HepG2 (cell line): ENCODE measurements around the gene PRR23B. TPM values are rescaled to one million over a fixed set of nuclear protein-coding genes. Genes with fewer than 3 reads are reported as not detected.

Experiments used
- ATAC-seq: fragments of 200-7000 bp; cut with Tn5 transposase; 3 replicates; pipeline ENCODE4 v1.9.1; 2020; ENCODE audit warnings: mild to moderate bottlenecking, moderate library complexity
- BruUV-seq: library from RNA; stranded (reverse); fragments of 400-500 nt; replicated peaks from 2 replicates; lab custom pipeline; 2021; lab: Mats Ljungman, UMichigan
- CTCF ChIA-PET: fragments of 300-600 bp; formaldehyde crosslinking; extraction: SDS; loops from one replicate; lab custom pipeline; 2021; ENCODE audit warnings: low total read pairs, inconsistent platforms, low intra/inter-chr PET ratio; lab: Yijun Ruan, JAX
- POLR2A ChIA-PET: fragments of 350-600 bp; sonication (Branson Sonifier 250); formaldehyde crosslinking; loops from one replicate; lab custom pipeline; 2020; ENCODE audit warnings: antibody characterized with exemption, inconsistent platforms; lab: Yijun Ruan, JAX
- DNase-seq: peaks from one replicate; pipeline ENCODE4 v3.0.0-alpha.2; 2015; ENCODE audit warnings: low spot score
- FAIRE-seq: peaks from 3 replicates; lab custom pipeline; 2011; peaks lifted over from hg19 to GRCh38; lab: Jason Lieb, UNC
- H2AFZ ChIP-seq: one replicate; pipeline ENCODE4 v1.6.1; 2011; ENCODE audit warnings: low read length, inconsistent platforms
- H3K27ac ChIP-seq: fragments of 300-600 bp; 3 replicates; pipeline ENCODE4 v1.8.0; 2011; ENCODE audit warnings: mixed run types, mild to moderate bottlenecking, mixed read lengths, low read length, inconsistent platforms; ENCODE audit not compliant: insufficient read depth; ENCODE audit errors: extremely low read length
- H3K27me3 ChIP-seq, 2 experiments: fragments of 200-600 bp in 1 of 2; 2 replicates in 1 of 2; 3 replicates in 1 of 2; pipeline versions ENCODE4 v1.6.0 to v1.8.0; 2011; ENCODE audit warnings: low read length in 2 of 2, mild to moderate bottlenecking in 2 of 2, moderate library complexity in 2 of 2, inconsistent platforms in 1 of 2; ENCODE audit not compliant: insufficient read depth in 2 of 2, control insufficient read depth in 1 of 2
- H3K36me3 ChIP-seq, 2 experiments: fragments of 200-600 bp in 1 of 2; replicated peaks in 1 of 2; 2 replicates in 1 of 2; 3 replicates in 1 of 2; pipeline versions ENCODE4 v1.5.1 to v1.8.0; 2011; ENCODE audit warnings: low read length in 2 of 2, inconsistent platforms in 1 of 2; ENCODE audit not compliant: insufficient read depth in 2 of 2, control insufficient read depth in 1 of 2
- H3K4me1 ChIP-seq: 2 replicates; pipeline ENCODE4 v1.5.1; 2012; ENCODE audit warnings: low read length, inconsistent platforms; ENCODE audit not compliant: insufficient read depth
- H3K4me2 ChIP-seq: 2 replicates; pipeline ENCODE4 v1.6.0; 2011; ENCODE audit warnings: low read depth, low read length, inconsistent platforms
- H3K4me3 ChIP-seq, 3 experiments: fragments of 200-600 bp in 1 of 3; sonication (generic), shearing (Covaris generic) in 1 of 3; replicated peaks in 1 of 3; 2 replicates each; pipeline ENCODE4 v1.5.1; 2011 to 2016; ENCODE audit warnings: low read length in 3 of 3, inconsistent platforms in 2 of 3, low read depth in 2 of 3, mild to moderate bottlenecking in 2 of 3, control low read depth in 1 of 3, mixed read lengths in 1 of 3; ENCODE audit not compliant: insufficient read depth in 1 of 3
- H3K79me2 ChIP-seq: one replicate; pipeline ENCODE4 v1.6.1; 2011; ENCODE audit warnings: low read length, inconsistent platforms; ENCODE audit not compliant: insufficient read depth
- H3K9ac ChIP-seq: 2 replicates; pipeline ENCODE4 v1.6.0; 2011; ENCODE audit warnings: mild to moderate bottlenecking, low read depth, low read length, inconsistent platforms; ENCODE audit not compliant: insufficient read depth
- H3K9me3 ChIP-seq: 2 replicates; pipeline ENCODE4 v1.5.1; 2012; ENCODE audit warnings: mild to moderate bottlenecking, low read length
- H4K20me1 ChIP-seq: 2 replicates; pipeline ENCODE4 v1.6.0; 2011; ENCODE audit warnings: inconsistent platforms, mild to moderate bottlenecking, low read length, moderate library complexity; ENCODE audit not compliant: insufficient read depth
- GATAD2A ChIP-seq: IDR thresholded peaks from 2 replicates; pipeline ENCODE4 v1.6.1; 2016
- SPEN ChIP-seq: sonication (generic); formaldehyde crosslinking; IDR thresholded peaks from 2 replicates; pipeline ENCODE4 v1.5.1; 2020; ENCODE audit warnings: low read depth, mild to moderate bottlenecking, missing genetic modification reagents
- ZFP37 ChIP-seq: sonication (generic); formaldehyde crosslinking; IDR thresholded peaks from 2 replicates; pipeline ENCODE4 v1.4.0; 2020; ENCODE audit warnings: missing genetic modification reagents, borderline replicate concordance
- ZNF230 ChIP-seq: sonication (generic); formaldehyde crosslinking; IDR thresholded peaks from 2 replicates; pipeline ENCODE4 v1.4.0; 2020; ENCODE audit warnings: mild to moderate bottlenecking, missing genetic modification reagents
- ZNF407 ChIP-seq: sonication (generic); formaldehyde crosslinking; IDR thresholded peaks from one replicate; pipeline ENCODE4 v1.5.1; 2020; ENCODE audit warnings: mild to moderate bottlenecking, missing genetic modification reagents; ENCODE audit errors: not compliant biosample characterization
- ZNF615 ChIP-seq: sonication (generic); formaldehyde crosslinking; IDR thresholded peaks from 2 replicates; pipeline ENCODE4 v1.5.0; 2020; ENCODE audit warnings: mild to moderate bottlenecking, missing genetic modification reagents, borderline replicate concordance
- ZNF781 ChIP-seq: sonication (generic); formaldehyde crosslinking; IDR thresholded peaks from 2 replicates; pipeline ENCODE4 v1.5.1; 2020; ENCODE audit warnings: borderline replicate concordance, mild to moderate bottlenecking, missing genetic modification reagents; ENCODE audit errors: not compliant biosample characterization
- WGBS: methylation state at CpG from one replicate; pipeline ENCODE4 v1.1.6; 2017; ENCODE audit warnings: low lambda C conversion rate; 5-methylcytosine and 5-hydroxymethylcytosine counted together
- in situ Hi-C: cut with HindIII; loops from 2 replicates; pipeline ENCODE4 v1.10.0; 2017; ENCODE audit warnings: low pct_unique_long_range_greater_than_20kb; ENCODE audit not compliant: extremely low pct_ligation_motif_present
- intact Hi-C: fragments of 100-400 bp; cut with micrococcal nuclease; formaldehyde crosslinking; loops from one replicate; pipeline ENCODE4 v1.10.0; 2022; ENCODE audit not compliant: unreplicated experiment
- polyA plus RNA-seq, 8 experiments: library from polyadenylated mRNA; depleted of rRNA in 3 of 8; stranded (reverse) in 7 of 8; unstranded in 1 of 8; fragments of >200 nt; fragmentation: Illumina TruSeq in 4 of 8; extraction: Trizol in 4 of 8; gene quantifications; 2 replicates each; pipeline versions ENCODE4 v1.2.1 to v1.2.3, GENCODE V29; 2011 to 2016; ENCODE audit warnings: low read depth in 4 of 8, missing spikeins in 1 of 8, mixed read lengths in 1 of 8; ENCODE audit not compliant: insufficient read depth in 1 of 8
- total RNA-seq, 5 experiments: library from RNA; depleted of rRNA; stranded (reverse); fragments of >200 nt; fragmentation: Illumina TruSeq; extraction: Trizol; gene quantifications; 2 replicates each; pipeline ENCODE4 v1.2.3, GENCODE V29; 2016; ENCODE audit warnings: low read depth in 1 of 5
- TF ChIP-seq, protein P1 (sequence below): sonication (generic); formaldehyde crosslinking; IDR thresholded peaks from 2 replicates; pipeline ENCODE4 v1.5.0; 2020; ENCODE audit warnings: mild to moderate bottlenecking, missing genetic modification reagents

The PRR23B gene
- total and polyA plus RNA-seq, 2 of the 13 experiments (the other 11 are each of a cell fraction or from before 2014, with no cell fraction given) = not detected

- no peak overlapping the region for H3K9ac ChIP-seq
- no peaks in the 10 kb centered on the region for H3K79me2 ChIP-seq
- FAIRE-seq = no peak
- H3K27me3 ChIP-seq = peaks cover 0 to 16% of the 10 kb centered on the region in 2 experiments; a peak in 2 of 5 replicates
- H3K9me3 ChIP-seq = no peaks in the 10 kb centered on the region
- no TSS peak for BruUV-seq
- DNase-seq = no peak
- ChIA-PET CTCF (no interaction called here), POLR2A (no interaction called here)
- no peak for ATAC-seq
- H3K36me3 ChIP-seq = no peaks in the 10 kb centered on the region
- H2AFZ ChIP-seq = no peak overlapping the region
- H4K20me1 ChIP-seq = no peaks in the 10 kb centered on the region
- H3K4me2 ChIP-seq = no peak overlapping the region
- 8% methylated on average over 5 of the region's 5 CpGs for WGBS
- no peaks in the 10 kb centered on the region for H3K4me1 ChIP-seq
- intact Hi-C loops = loop anchor here (1.0 kb wide), 1 partner anchor 32 kb away; no protein-coding TSS in a partner anchor
- H3K4me3 ChIP-seq = no peak overlapping the region
- H3K27ac ChIP-seq = no peak overlapping the region
- in situ Hi-C loops = no loop called here
- TF ChIP-seq GATAD2A (CRISPR knock-in tag) (no peak), ZNF615 (CRISPR knock-in tag) (no peak), ZNF407 (CRISPR knock-in tag) (no peak), SPEN (no peak), ZNF230 (CRISPR knock-in tag) (no peak), ZFP37 (CRISPR knock-in tag) (no peak), ZNF781 (CRISPR knock-in tag) (no peak)
- TF ChIP-seq, protein P1, sequence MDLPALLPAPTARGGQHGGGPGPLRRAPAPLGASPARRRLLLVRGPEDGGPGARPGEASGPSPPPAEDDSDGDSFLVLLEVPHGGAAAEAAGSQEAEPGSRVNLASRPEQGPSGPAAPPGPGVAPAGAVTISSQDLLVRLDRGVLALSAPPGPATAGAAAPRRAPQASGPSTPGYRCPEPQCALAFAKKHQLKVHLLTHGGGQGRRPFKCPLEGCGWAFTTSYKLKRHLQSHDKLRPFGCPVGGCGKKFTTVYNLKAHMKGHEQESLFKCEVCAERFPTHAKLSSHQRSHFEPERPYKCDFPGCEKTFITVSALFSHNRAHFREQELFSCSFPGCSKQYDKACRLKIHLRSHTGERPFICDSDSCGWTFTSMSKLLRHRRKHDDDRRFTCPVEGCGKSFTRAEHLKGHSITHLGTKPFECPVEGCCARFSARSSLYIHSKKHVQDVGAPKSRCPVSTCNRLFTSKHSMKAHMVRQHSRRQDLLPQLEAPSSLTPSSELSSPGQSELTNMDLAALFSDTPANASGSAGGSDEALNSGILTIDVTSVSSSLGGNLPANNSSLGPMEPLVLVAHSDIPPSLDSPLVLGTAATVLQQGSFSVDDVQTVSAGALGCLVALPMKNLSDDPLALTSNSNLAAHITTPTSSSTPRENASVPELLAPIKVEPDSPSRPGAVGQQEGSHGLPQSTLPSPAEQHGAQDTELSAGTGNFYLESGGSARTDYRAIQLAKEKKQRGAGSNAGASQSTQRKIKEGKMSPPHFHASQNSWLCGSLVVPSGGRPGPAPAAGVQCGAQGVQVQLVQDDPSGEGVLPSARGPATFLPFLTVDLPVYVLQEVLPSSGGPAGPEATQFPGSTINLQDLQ (CRISPR knock-in tag) = no peak
Measured at GRCh38 chr3:138972941-138973340, 47.8 kb downstream of the PRR23B start.
